HepG2 (cell line): Measurements from ENCODE around the gene CACNA1G. TPM values are rescaled to one million over a fixed set of nuclear protein-coding genes. Genes with fewer than 3 reads are reported as not detected.

ENCODE experiments used
- GATAD1 ChIP-seq: IDR thresholded peaks from 2 replicates; pipeline ENCODE4 v1.6.1; 2016; ENCODE audit warnings: missing genetic modification reagents, missing compliant biosample characterization
- GPN1 ChIP-seq: sonication (generic); formaldehyde crosslinking; IDR thresholded peaks from 2 replicates; pipeline ENCODE4 v1.5.1; 2020; ENCODE audit warnings: missing genetic modification reagents, borderline replicate concordance
- KLF12 ChIP-seq: sonication (generic); formaldehyde crosslinking; IDR thresholded peaks from 2 replicates; pipeline ENCODE4 v1.4.0; 2020; ENCODE audit warnings: missing genetic modification reagents, borderline replicate concordance
- LBX2 ChIP-seq: sonication (generic); formaldehyde crosslinking; IDR thresholded peaks from 2 replicates; pipeline ENCODE4 v1.5.0; 2020; ENCODE audit warnings: missing genetic modification reagents, mild to moderate bottlenecking, borderline replicate concordance
- ZMYM3 ChIP-seq: sonication (generic); formaldehyde crosslinking; IDR thresholded peaks from 2 replicates; pipeline ENCODE4 v1.5.1; 2020; ENCODE audit warnings: mild to moderate bottlenecking, missing genetic modification reagents
- ZNF121 ChIP-seq: sonication (generic); formaldehyde crosslinking; IDR thresholded peaks from 2 replicates; pipeline ENCODE4 v1.5.0; 2020; ENCODE audit warnings: mild to moderate bottlenecking, missing genetic modification reagents
- ZNF136 ChIP-seq: sonication (generic); formaldehyde crosslinking; IDR thresholded peaks from 2 replicates; pipeline ENCODE4 v1.8.1; 2022; ENCODE audit warnings: low read depth, mild to moderate bottlenecking, moderate library complexity, missing genetic modification reagents
- ZNF317 ChIP-seq: sonication (generic); formaldehyde crosslinking; IDR thresholded peaks from 2 replicates; pipeline ENCODE4 v1.5.0; 2020; ENCODE audit warnings: mild to moderate bottlenecking, missing genetic modification reagents
- ZNF329 ChIP-seq: sonication (generic); formaldehyde crosslinking; IDR thresholded peaks from 2 replicates; pipeline ENCODE4 v1.9.0; 2021; ENCODE audit warnings: low read depth, mild to moderate bottlenecking, missing genetic modification reagents
- ZNF496 ChIP-seq: sonication (generic); formaldehyde crosslinking; IDR thresholded peaks from 2 replicates; pipeline ENCODE4 v1.8.1; 2023; ENCODE audit warnings: mild to moderate bottlenecking, moderate library complexity, missing genetic modification reagents; ENCODE audit not compliant: insufficient replicate concordance
- ZNF775 ChIP-seq: sonication (generic); formaldehyde crosslinking; IDR thresholded peaks from 2 replicates; pipeline ENCODE4 v1.4.0; 2020; ENCODE audit warnings: missing genetic modification reagents, mild to moderate bottlenecking, moderate library complexity, borderline replicate concordance
- ZNF788 ChIP-seq: sonication (generic); formaldehyde crosslinking; IDR thresholded peaks from 2 replicates; pipeline ENCODE4 v1.5.0; 2020; ENCODE audit warnings: mild to moderate bottlenecking, missing genetic modification reagents, borderline replicate concordance
- polyA plus RNA-seq, 8 experiments: library from polyadenylated mRNA; depleted of rRNA in 3 of 8; stranded (reverse) in 7 of 8; unstranded in 1 of 8; fragments of >200 nt; fragmentation: Illumina TruSeq in 4 of 8; extraction: Trizol in 4 of 8; gene quantifications; 2 replicates each; pipeline versions ENCODE4 v1.2.1 to v1.2.3, GENCODE V29; 2011 to 2016; ENCODE audit warnings: low read depth in 4 of 8, missing spikeins in 1 of 8, mixed read lengths in 1 of 8; ENCODE audit not compliant: insufficient read depth in 1 of 8
- total RNA-seq, 5 experiments: library from RNA; depleted of rRNA; stranded (reverse); fragments of >200 nt; fragmentation: Illumina TruSeq; extraction: Trizol; gene quantifications; 2 replicates each; pipeline ENCODE4 v1.2.3, GENCODE V29; 2016; ENCODE audit warnings: low read depth in 1 of 5
- TF ChIP-seq, protein P1 (sequence below): IDR thresholded peaks from 2 replicates; pipeline ENCODE4 v1.6.1; 2018; ENCODE audit warnings: missing genetic modification reagents, mild to moderate bottlenecking, missing compliant biosample characterization
- TF ChIP-seq, protein P2 (sequence below): sonication (generic); formaldehyde crosslinking; conservative IDR thresholded peaks from 2 replicates; pipeline ENCODE4 v1.8.0; 2022; ENCODE audit warnings: low read depth, missing genetic modification reagents
- TF ChIP-seq, protein P3 (sequence below): sonication (generic); formaldehyde crosslinking; IDR thresholded peaks from 2 replicates; pipeline ENCODE4 v1.4.0; 2020; ENCODE audit warnings: missing genetic modification reagents, borderline replicate concordance
- TF ChIP-seq, protein P4 (sequence below): sonication (generic); formaldehyde crosslinking; IDR thresholded peaks from 2 replicates; pipeline ENCODE4 v1.8.0; 2022; ENCODE audit warnings: missing genetic modification reagents, mild to moderate bottlenecking, moderate library complexity, borderline replicate concordance

The CACNA1G gene
- total and polyA plus RNA-seq, 2 of the 13 experiments (the other 11 are each of a cell fraction or from before 2014, with no cell fraction given), result 0.02 TPM; not detected in 1

DNA sequence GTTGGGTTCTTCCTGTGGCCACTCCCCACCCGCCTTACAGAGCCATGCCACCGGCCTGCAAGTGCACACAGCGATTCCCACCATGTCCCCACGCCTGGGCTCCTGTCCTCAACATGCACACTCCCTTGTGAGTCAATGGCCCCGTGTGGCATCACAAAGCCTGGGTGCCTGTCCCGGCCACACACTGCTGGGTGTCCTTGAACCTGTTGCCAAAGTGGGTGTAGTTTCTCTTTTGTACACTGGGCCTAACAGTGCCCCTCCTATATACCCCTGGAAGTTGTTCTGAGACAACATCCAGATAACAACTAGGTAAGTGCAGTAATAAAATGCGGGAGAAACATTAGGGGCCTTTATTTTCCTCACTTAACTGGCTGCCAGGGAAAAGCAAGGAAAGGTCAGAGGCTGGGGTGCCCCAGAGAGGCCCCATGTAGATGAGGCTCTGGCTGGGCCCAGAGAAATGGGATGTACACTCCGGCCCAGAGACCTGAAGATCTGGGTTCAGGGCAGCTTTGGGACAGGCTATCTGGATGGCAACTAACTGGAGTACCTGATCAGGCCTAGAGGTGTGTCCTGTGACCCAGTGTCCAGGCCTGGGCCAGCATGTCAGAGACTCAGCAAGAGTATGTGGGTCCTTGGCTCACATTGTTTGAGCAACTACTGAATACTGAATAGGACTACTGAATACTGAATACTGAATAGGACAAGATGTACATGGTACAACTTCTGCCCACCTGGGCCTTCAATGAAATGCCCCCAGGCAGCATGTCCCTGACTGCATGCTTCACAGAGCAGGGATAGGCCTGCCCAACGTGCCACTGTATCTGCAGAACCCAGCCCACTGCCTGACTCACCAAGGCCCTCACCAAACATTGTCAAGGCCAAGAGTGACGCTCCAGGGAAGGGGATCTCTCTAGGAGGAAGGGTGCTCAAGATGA, 82.5 kb downstream of the CACNA1G start (continued):
- TF ChIP-seq, protein P1, sequence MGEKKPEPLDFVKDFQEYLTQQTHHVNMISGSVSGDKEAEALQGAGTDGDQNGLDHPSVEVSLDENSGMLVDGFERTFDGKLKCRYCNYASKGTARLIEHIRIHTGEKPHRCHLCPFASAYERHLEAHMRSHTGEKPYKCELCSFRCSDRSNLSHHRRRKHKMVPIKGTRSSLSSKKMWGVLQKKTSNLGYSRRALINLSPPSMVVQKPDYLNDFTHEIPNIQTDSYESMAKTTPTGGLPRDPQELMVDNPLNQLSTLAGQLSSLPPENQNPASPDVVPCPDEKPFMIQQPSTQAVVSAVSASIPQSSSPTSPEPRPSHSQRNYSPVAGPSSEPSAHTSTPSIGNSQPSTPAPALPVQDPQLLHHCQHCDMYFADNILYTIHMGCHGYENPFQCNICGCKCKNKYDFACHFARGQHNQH, result no peak
- no peak for TF ChIP-seq ZNF496 (CRISPR knock-in tag)
- no peak for TF ChIP-seq ZNF317 (CRISPR knock-in tag)
- no peak for TF ChIP-seq KLF12 (CRISPR knock-in tag)
- TF ChIP-seq ZNF788 (CRISPR knock-in tag), result 0 out of 2 replicates have a peak, but pooled peaks have one; percentile 34
- 0 out of 2 replicates have a peak, but pooled peaks have one; percentile 57 for TF ChIP-seq ZNF121 (CRISPR knock-in tag)
- TF ChIP-seq, protein P2, sequence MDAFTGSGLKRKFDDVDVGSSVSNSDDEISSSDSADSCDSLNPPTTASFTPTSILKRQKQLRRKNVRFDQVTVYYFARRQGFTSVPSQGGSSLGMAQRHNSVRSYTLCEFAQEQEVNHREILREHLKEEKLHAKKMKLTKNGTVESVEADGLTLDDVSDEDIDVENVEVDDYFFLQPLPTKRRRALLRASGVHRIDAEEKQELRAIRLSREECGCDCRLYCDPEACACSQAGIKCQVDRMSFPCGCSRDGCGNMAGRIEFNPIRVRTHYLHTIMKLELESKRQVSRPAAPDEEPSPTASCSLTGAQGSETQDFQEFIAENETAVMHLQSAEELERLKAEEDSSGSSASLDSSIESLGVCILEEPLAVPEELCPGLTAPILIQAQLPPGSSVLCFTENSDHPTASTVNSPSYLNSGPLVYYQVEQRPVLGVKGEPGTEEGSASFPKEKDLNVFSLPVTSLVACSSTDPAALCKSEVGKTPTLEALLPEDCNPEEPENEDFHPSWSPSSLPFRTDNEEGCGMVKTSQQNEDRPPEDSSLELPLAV, result no peak
- TF ChIP-seq, protein P3, sequence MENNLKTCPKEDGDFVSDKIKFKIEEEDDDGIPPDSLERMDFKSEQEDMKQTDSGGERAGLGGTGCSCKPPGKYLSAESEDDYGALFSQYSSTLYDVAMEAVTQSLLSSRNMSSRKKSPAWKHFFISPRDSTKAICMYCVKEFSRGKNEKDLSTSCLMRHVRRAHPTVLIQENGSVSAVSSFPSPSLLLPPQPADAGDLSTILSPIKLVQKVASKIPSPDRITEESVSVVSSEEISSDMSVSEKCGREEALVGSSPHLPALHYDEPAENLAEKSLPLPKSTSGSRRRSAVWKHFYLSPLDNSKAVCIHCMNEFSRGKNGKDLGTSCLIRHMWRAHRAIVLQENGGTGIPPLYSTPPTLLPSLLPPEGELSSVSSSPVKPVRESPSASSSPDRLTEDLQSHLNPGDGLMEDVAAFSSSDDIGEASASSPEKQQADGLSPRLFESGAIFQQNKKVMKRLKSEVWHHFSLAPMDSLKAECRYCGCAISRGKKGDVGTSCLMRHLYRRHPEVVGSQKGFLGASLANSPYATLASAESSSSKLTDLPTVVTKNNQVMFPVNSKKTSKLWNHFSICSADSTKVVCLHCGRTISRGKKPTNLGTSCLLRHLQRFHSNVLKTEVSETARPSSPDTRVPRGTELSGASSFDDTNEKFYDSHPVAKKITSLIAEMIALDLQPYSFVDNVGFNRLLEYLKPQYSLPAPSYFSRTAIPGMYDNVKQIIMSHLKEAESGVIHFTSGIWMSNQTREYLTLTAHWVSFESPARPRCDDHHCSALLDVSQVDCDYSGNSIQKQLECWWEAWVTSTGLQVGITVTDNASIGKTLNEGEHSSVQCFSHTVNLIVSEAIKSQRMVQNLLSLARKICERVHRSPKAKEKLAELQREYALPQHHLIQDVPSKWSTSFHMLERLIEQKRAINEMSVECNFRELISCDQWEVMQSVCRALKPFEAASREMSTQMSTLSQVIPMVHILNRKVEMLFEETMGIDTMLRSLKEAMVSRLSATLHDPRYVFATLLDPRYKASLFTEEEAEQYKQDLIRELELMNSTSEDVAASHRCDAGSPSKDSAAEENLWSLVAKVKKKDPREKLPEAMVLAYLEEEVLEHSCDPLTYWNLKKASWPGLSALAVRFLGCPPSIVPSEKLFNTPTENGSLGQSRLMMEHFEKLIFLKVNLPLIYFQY (CRISPR knock-in tag), result no peak; the same call in 1 of the 2 replicates
- TF ChIP-seq ZMYM3 (CRISPR knock-in tag), result peak; percentile 56; the same call in 1 of the 2 replicates
- TF ChIP-seq, protein P4, sequence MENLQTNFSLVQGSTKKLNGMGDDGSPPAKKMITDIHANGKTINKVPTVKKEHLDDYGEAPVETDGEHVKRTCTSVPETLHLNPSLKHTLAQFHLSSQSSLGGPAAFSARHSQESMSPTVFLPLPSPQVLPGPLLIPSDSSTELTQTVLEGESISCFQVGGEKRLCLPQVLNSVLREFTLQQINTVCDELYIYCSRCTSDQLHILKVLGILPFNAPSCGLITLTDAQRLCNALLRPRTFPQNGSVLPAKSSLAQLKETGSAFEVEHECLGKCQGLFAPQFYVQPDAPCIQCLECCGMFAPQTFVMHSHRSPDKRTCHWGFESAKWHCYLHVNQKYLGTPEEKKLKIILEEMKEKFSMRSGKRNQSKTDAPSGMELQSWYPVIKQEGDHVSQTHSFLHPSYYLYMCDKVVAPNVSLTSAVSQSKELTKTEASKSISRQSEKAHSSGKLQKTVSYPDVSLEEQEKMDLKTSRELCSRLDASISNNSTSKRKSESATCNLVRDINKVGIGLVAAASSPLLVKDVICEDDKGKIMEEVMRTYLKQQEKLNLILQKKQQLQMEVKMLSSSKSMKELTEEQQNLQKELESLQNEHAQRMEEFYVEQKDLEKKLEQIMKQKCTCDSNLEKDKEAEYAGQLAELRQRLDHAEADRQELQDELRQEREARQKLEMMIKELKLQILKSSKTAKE (CRISPR knock-in tag), result no peak
- no peak for TF ChIP-seq ZNF136 (CRISPR knock-in tag)
- no peak for TF ChIP-seq ZNF775 (CRISPR knock-in tag)
- no peak for TF ChIP-seq LBX2 (CRISPR knock-in tag)
- no peak for TF ChIP-seq GPN1 (CRISPR knock-in tag)
- no peak for TF ChIP-seq ZNF329
- no peak for TF ChIP-seq GATAD1 (CRISPR knock-in tag)
